NB4 (cell line): ENCODE data around the gene TMEM131L.
"Not testable (repeated sequence)": the region's sequence is repeated elsewhere in the genome, so short reads cannot be mapped to it uniquely, and the experiment has no call there.

ENCODE experiments used
- DNase-seq: peaks from one replicate; pipeline ENCODE4 v3.0.0; 2010; ENCODE audit warnings: low read depth
- H3K4me3 ChIP-seq: one replicate; pipeline ENCODE4 v1.5.1; 2011; ENCODE audit warnings: mild to moderate bottlenecking, low read depth, low read length, moderate library complexity
- CTCF ChIP-seq: IDR thresholded peaks from one replicate; pipeline ENCODE4 v1.5.1; 2012; ENCODE audit warnings: low read depth, low read length
- MAX ChIP-seq: IDR thresholded peaks from 2 replicates; pipeline ENCODE4 v1.6.1; 2011; ENCODE audit warnings: low read depth, low read length
- MYC ChIP-seq: IDR thresholded peaks from 2 replicates; pipeline ENCODE4 v1.6.1; 2011; ENCODE audit warnings: low read depth, low read length
- POLR2A ChIP-seq: IDR thresholded peaks from 2 replicates; pipeline ENCODE4 v1.6.1; 2011; ENCODE audit warnings: mild to moderate bottlenecking; ENCODE audit not compliant: insufficient read length; ENCODE audit errors: extremely low read depth

Gene TMEM131L

GRCh38 chr4:153661908-153662307 lies 195.7 kb downstream of the TMEM131L start:
- DNase-seq: no peak
- TF ChIP-seq MAX (no peak), CTCF (no peak), MYC (no peak), POLR2A (no peak)
- no peak overlapping the region for H3K4me3 ChIP-seq

- no peak overlapping the region for H3K4me3 ChIP-seq
- DNase-seq: no peak
- no peak for TF ChIP-seq POLR2A
- TF ChIP-seq MYC: no peak
- TF ChIP-seq CTCF: no peak
- TF ChIP-seq MAX: no peak
Measured at GRCh38 chr4:153663667-153664066, 197.5 kb downstream of the TMEM131L start.

GRCh38 chr4:153666505-153666904 lies 200.3 kb downstream of the TMEM131L start:
- DNase-seq, H3K4me3 ChIP-seq: not testable (repeated sequence)

GRCh38 chr4:153668647-153669046 lies 202.5 kb downstream of the TMEM131L start:
- no peak for TF ChIP-seq MAX
- no peak for TF ChIP-seq CTCF
- no peak for TF ChIP-seq MYC
- TF ChIP-seq POLR2A: no peak
- DNase-seq: no peak
- no peak overlapping the region for H3K4me3 ChIP-seq

GRCh38 chr4:153669838-153670237 lies 203.7 kb downstream of the TMEM131L start:
- no peak overlapping the region for H3K4me3 ChIP-seq
- no peak for DNase-seq
- TF ChIP-seq MAX (no peak), CTCF (no peak), MYC (no peak), POLR2A (no peak)

GRCh38 chr4:153676486-153676885 lies 210.3 kb downstream of the TMEM131L start:
- H3K4me3 ChIP-seq: no peak overlapping the region
- TF ChIP-seq POLR2A (no peak), MAX (no peak), MYC (no peak), CTCF (no peak)
- DNase-seq: no peak
